AG04450 (cell line): ENCODE results near the gene MAP7D1. TPM values are rescaled to one million over a fixed set of nuclear protein-coding genes. Genes with fewer than 3 reads are reported as not detected.

ENCODE experiments used
- CTCF ChIA-PET: fragments of 300-600, 350-600 bp; formaldehyde crosslinking; extraction: SDS; loops from one replicate; lab custom pipeline; 2022; ENCODE audit warnings: antibody characterized with exemption, inconsistent platforms; lab: Charles Lee
- POLR2A ChIA-PET: fragments of 350-600 bp; formaldehyde crosslinking; extraction: SDS; loops from one replicate; lab custom pipeline; 2021; ENCODE audit warnings: antibody characterized with exemption, inconsistent platforms; lab: Yijun Ruan, JAX
- DNase-seq: peaks from one replicate; pipeline ENCODE4 v3.0.0-alpha.2; 2011; ENCODE audit warnings: low read depth, low spot score
- H3K27ac ChIP-seq: one replicate; pipeline ENCODE4 v1.5.1; 2012; ENCODE audit warnings: low read depth, low read length, control low read depth
- H3K27me3 ChIP-seq: one replicate; pipeline ENCODE4 v1.6.0; 2012; ENCODE audit warnings: low read length; ENCODE audit not compliant: control insufficient read depth, insufficient read depth
- H3K4me3 ChIP-seq: 2 replicates; pipeline ENCODE4 v1.5.1; 2011; ENCODE audit warnings: mild to moderate bottlenecking, low read depth, low read length, control low read depth
- H3K9me3 ChIP-seq: 2 replicates; pipeline ENCODE4 v1.5.1; 2012; ENCODE audit warnings: low read length; ENCODE audit not compliant: control insufficient read depth, insufficient read depth
- CTCF ChIP-seq: IDR thresholded peaks from 2 replicates; pipeline ENCODE4 v1.5.1; 2011; ENCODE audit warnings: low read depth, low read length, control low read depth, inconsistent platforms
- polyA plus RNA-seq: library from polyadenylated mRNA; depleted of rRNA; stranded (reverse); fragments of >200 nt; gene quantifications from 2 replicates; pipeline ENCODE4 v1.2.3, GENCODE V29; 2011

Gene MAP7D1
- polyA plus RNA-seq, 1 experiment: 23.4 TPM

- H3K27me3 ChIP-seq: no peaks in the 10 kb centered on the region
- no peaks in the 10 kb centered on the region; the same call in 1 of the 2 replicates for H3K9me3 ChIP-seq
- H3K27ac ChIP-seq: peak overlapping the region; percentile 65
- no peak for DNase-seq
- ChIA-PET POLR2A (interaction anchor here (3.4 kb wide), 1 partner anchor 36 kb away, joined by 32 read pairs; no protein-coding TSS in a partner anchor), CTCF (interaction anchor here (0.6 to 4.5 kb wide), 5 partner anchors 9 to 149 kb away, joined by 3 to 75 read pairs (median 19); no protein-coding TSS in a partner anchor)
- TF ChIP-seq CTCF: no peak
- no peak overlapping the region for H3K4me3 ChIP-seq
Observed at GRCh38 chr1:36151845-36152203, 4.1 kb upstream of the MAP7D1 start.

- Histone ChIP-seq H3K27me3 (no peaks in the 10 kb centered on the region), H3K4me3 (no peak overlapping the region), H3K9me3 (no peaks in the 10 kb centered on the region; the same call in 1 of the 2 replicates), H3K27ac (no peak overlapping the region)
- ChIA-PET CTCF (interaction anchor here (0.6 to 2.5 kb wide), 4 partner anchors 19 to 396 kb away, joined by 3 to 14 read pairs (median 4); no protein-coding TSS in a partner anchor), POLR2A (no interaction called here)
- no peak for TF ChIP-seq CTCF
- DNase-seq: no peak
Observed at GRCh38 chr1:36153476-36153875, 2.5 kb upstream of the MAP7D1 start.

- Histone ChIP-seq H3K27ac (no peak overlapping the region), H3K9me3 (no peaks in the 10 kb centered on the region; the same call in 1 of the 2 replicates), H3K4me3 (no peak overlapping the region), H3K27me3 (no peaks in the 10 kb centered on the region)
- TF ChIP-seq CTCF: no peak
- CTCF ChIA-PET: interaction anchor here (0.6 to 2.5 kb wide), 4 partner anchors 12 to 46 kb away, joined by 3 to 14 read pairs (median 4); no protein-coding TSS in a partner anchor
- POLR2A ChIA-PET: no interaction called here
- DNase-seq: no peak
Observed at GRCh38 chr1:36154335-36154734, 1.6 kb upstream of the MAP7D1 start.

GRCh38 chr1:36154765-36155407 is 1.1 kb upstream of the MAP7D1 start:
- TF ChIP-seq CTCF: no peak
- peak overlapping the region; percentile 94 for H3K4me3 ChIP-seq
- DNase-seq: no peak
- H3K9me3 ChIP-seq: no peaks in the 10 kb centered on the region; the same call in 1 of the 2 replicates
- ChIA-PET CTCF (interaction anchor here (0.6 to 2.5 kb wide), 5 partner anchors 13 to 145 kb away, joined by 3 to 14 read pairs (median 4); no protein-coding TSS in a partner anchor), POLR2A (interaction anchor here (0.6 to 2.4 kb wide), 2 partner anchors 33 to 94 kb away, joined by 7 to 9 read pairs; no protein-coding TSS in a partner anchor)
- no peaks in the 10 kb centered on the region for H3K27me3 ChIP-seq
- peak overlapping the region; percentile 87 for H3K27ac ChIP-seq
